Thyroid gland (tissue), 4 donors: ENCODE results near the gene ROBO2. TPM values are rescaled to one million over a fixed set of nuclear protein-coding genes. Genes with fewer than 3 reads are reported as not detected.

Source experiments
- DNase-seq, 2 donors: peaks; one replicate each; pipeline ENCODE4 v3.0.0-alpha.2; 2019
- H3K27ac ChIP-seq, 3 donors: fragments of 200-600 bp; sonication (generic); 1 replicate in 2 of 3; 2 replicates in 1 of 3; pipeline ENCODE4 v1.5.1; 2016 to 2019; ENCODE audit warnings: mild to moderate bottlenecking in 1 of 3, moderate library complexity in 1 of 3
- H3K27me3 ChIP-seq: fragments of 200-600 bp; sonication (generic); one replicate; pipeline ENCODE4 v1.5.1; 2019
- H3K36me3 ChIP-seq, 2 donors: fragments of 200-600 bp; sonication (generic); one replicate each; pipeline ENCODE4 v1.5.1; 2016 to 2019
- H3K4me1 ChIP-seq, 2 donors: fragments of 200-600 bp; sonication (generic); one replicate each; pipeline ENCODE4 v1.5.1; 2017 to 2019
- H3K4me3 ChIP-seq, 3 donors: fragments of 200-600 bp; sonication (generic); replicated peaks in 1 of 3; 1 replicate in 2 of 3; 2 replicates in 1 of 3; pipeline ENCODE4 v1.5.1; 2016; ENCODE audit warnings: mild to moderate bottlenecking in 1 of 3
- H3K9me3 ChIP-seq: fragments of 200-600 bp; sonication (generic); one replicate; pipeline ENCODE4 v1.5.1; 2017
- POLR2A ChIP-seq, 2 donors: fragments of 450-650 bp; IDR thresholded peaks; one replicate each; pipeline ENCODE4 v1.6.1; 2017; ENCODE audit warnings: antibody characterized with exemption in 2 of 2, mild to moderate bottlenecking in 2 of 2, moderate library complexity in 1 of 2
- WGBS, 2 donors: methylation state at CpG; one replicate each; pipeline ENCODE4 v1.1.5; 2017; 5-methylcytosine and 5-hydroxymethylcytosine counted together
- intact Hi-C: fragments of 100-400 bp; cut with DNase I; formaldehyde crosslinking; loops from one replicate; pipeline ENCODE4 v1.15.1; 2023
- total RNA-seq, 4 donors: library from RNA; depleted of rRNA; stranded (reverse); fragments of >200 nt; gene quantifications; one replicate each; pipeline ENCODE4 v1.2.3, GENCODE V29; 2016
- TF ChIP-seq, protein P1 (sequence below), 6 experiments: fragments of 200-600 bp in 3 of 6; fragments of 450-650 bp in 3 of 6; sonication (generic) in 3 of 6; IDR thresholded peaks; one replicate each; pipeline ENCODE4 v1.5.1; 2016 to 2019; ENCODE audit warnings: antibody characterized with exemption in 6 of 6, mild to moderate bottlenecking in 2 of 6, inconsistent platforms in 1 of 6, moderate library complexity in 1 of 6

The ROBO2 gene
- total RNA-seq, 4 donors from 2014 or later: 0.56 to 1.5 TPM; not detected in 2

DNA sequence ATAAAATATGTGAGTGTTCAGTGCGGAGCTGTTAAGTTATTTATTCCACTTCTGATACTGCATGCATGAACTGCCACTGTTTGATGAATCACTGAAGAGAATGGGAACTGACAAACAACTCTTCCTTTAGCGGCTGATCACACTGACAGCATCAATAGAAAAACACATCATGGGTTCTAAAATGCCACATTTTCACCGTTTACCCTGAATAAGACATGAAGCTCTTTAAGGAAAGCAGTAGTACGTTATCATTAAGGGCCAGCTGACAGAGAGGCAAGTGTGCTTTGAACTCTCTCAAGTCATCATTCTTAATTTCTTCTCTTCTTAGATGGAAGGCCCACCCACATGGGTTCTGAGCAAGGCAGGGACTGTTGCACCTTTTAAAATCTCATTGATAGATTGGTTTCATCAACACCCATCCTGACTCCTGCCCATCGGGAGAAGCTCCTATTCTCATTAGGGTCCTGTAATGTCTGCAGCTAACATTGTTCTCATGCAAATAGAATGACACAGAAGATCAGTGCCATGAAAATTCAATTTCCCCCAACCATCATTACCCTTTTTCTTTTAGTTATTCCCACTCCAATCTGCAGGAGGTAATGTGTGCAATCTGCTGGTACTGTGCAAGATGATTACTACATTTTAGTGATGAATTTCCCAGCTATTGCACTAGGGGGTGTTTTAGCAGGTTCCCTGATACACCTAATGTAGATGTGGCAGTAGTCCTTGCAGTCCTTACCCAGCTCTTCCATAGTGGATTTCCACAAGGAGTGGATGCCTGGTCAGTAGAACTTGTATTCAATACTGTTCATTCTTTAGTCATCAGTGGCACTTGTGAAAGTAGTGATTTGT is 119.1 kb downstream of the ROBO2 start:
- no peak for DNase-seq
- Histone ChIP-seq H3K36me3 (no peaks in the 10 kb centered on the region), H3K4me3 (no peak overlapping the region), H3K4me1 (no peaks in the 10 kb centered on the region), H3K27me3 (no peaks in the 10 kb centered on the region), H3K9me3 (no peaks in the 10 kb centered on the region), H3K27ac (no peak overlapping the region)
- TF ChIP-seq, protein P1, sequence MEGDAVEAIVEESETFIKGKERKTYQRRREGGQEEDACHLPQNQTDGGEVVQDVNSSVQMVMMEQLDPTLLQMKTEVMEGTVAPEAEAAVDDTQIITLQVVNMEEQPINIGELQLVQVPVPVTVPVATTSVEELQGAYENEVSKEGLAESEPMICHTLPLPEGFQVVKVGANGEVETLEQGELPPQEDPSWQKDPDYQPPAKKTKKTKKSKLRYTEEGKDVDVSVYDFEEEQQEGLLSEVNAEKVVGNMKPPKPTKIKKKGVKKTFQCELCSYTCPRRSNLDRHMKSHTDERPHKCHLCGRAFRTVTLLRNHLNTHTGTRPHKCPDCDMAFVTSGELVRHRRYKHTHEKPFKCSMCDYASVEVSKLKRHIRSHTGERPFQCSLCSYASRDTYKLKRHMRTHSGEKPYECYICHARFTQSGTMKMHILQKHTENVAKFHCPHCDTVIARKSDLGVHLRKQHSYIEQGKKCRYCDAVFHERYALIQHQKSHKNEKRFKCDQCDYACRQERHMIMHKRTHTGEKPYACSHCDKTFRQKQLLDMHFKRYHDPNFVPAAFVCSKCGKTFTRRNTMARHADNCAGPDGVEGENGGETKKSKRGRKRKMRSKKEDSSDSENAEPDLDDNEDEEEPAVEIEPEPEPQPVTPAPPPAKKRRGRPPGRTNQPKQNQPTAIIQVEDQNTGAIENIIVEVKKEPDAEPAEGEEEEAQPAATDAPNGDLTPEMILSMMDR (IDR thresholded peaks at IDR 0.05): no peak
- TF ChIP-seq POLR2A (IDR thresholded peaks at IDR 0.05): no peak
- intact Hi-C loops: no loop called here
- WGBS, 2 donors: 80 to 87% methylated on average over 5 of the region's 5 CpGs

- H3K4me3 ChIP-seq: no peak overlapping the region
- WGBS, 2 donors: 65 to 70% methylated on average over 2 of the region's 2 CpGs
- H3K36me3 ChIP-seq: no peaks in the 10 kb centered on the region
- no peak for TF ChIP-seq POLR2A (IDR thresholded peaks at IDR 0.05)
- TF ChIP-seq, protein P1 (IDR thresholded peaks at IDR 0.05): no peak
- no peak for DNase-seq
- no peaks in the 10 kb centered on the region for H3K4me1 ChIP-seq
- intact Hi-C loops: no loop called here
- no peaks in the 10 kb centered on the region for H3K27me3 ChIP-seq
- H3K27ac ChIP-seq: no peak overlapping the region
- H3K9me3 ChIP-seq: no peaks in the 10 kb centered on the region
Measured at GRCh38 chr3:77160931-77161497, 121.1 kb downstream of the ROBO2 start.

DNA sequence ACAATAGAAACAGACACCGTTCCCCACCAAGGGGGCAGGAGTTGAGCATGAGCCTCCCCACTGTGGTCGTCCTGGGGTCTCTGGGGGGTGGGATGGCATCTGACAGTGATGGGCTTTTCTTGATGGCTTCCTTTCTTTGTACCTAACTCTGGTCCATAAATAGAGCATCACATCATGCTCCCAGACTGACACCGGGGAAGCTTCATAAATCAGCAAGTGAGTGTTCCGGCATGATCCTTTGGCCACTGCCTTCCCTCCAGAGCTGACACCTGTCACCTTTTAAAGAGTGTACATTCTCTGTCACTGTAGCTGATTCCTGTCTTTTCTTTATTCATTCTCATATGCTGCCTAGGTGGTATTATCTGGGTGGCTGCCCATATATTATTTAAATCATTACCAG is 129.9 kb downstream of the ROBO2 start:
- Histone ChIP-seq H3K9me3 (no peaks in the 10 kb centered on the region), H3K4me3 (no peak overlapping the region), H3K27ac (no peak overlapping the region), H3K36me3 (no peaks in the 10 kb centered on the region), H3K27me3 (no peaks in the 10 kb centered on the region), H3K4me1 (no peaks in the 10 kb centered on the region)
- TF ChIP-seq, protein P1 (IDR thresholded peaks at IDR 0.05): no peak
- TF ChIP-seq POLR2A (IDR thresholded peaks at IDR 0.05): no peak
- DNase-seq: no peak
- intact Hi-C loops: no loop called here
- WGBS, 2 donors: 81 to 84% methylated on average over 4 of the region's 4 CpGs

DNA sequence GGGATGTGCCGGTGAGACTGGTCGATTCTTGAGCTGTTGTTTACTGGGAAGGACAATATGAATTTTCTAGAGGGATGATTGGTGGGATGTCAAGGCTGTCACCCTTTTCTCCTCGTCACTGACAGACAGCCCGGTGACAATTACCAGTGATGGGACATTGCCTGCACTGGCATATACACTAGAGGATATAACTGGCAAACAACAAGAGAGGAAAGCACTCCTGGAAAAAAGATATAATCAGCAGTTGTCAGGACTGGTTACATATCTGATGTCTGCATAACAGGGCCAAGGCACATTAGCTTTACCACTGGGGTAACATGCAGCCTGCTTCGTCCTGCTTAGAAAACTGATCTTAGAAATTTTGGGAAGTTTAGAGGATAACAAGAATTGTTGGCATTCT is 131.1 kb downstream of the ROBO2 start:
- H3K9me3 ChIP-seq: no peaks in the 10 kb centered on the region
- no peak for DNase-seq
- H3K4me1 ChIP-seq: no peaks in the 10 kb centered on the region
- no peaks in the 10 kb centered on the region for H3K36me3 ChIP-seq
- WGBS, 2 donors: 84 to 90% methylated on average over 5 of the region's 5 CpGs
- no peaks in the 10 kb centered on the region for H3K27me3 ChIP-seq
- no peak overlapping the region for H3K4me3 ChIP-seq
- TF ChIP-seq, protein P1 (IDR thresholded peaks at IDR 0.05): no peak
- no peak for TF ChIP-seq POLR2A (IDR thresholded peaks at IDR 0.05)
- intact Hi-C loops: no loop called here
- no peak overlapping the region for H3K27ac ChIP-seq

- Histone ChIP-seq H3K9me3 (no peaks in the 10 kb centered on the region), H3K4me1 (no peaks in the 10 kb centered on the region), H3K27me3 (no peaks in the 10 kb centered on the region), H3K36me3 (no peaks in the 10 kb centered on the region), H3K27ac (no peak overlapping the region), H3K4me3 (no peak overlapping the region)
- intact Hi-C loops: no loop called here
- 56 to 61% methylated on average over 5 of the region's 5 CpGs for WGBS, 2 donors
- TF ChIP-seq, protein P1 (IDR thresholded peaks at IDR 0.05): no peak
- no peak for DNase-seq
Measured at GRCh38 chr3:77179762-77180161, 139.9 kb downstream of the ROBO2 start.
